Measurements from ENCODE around the gene SLC38A5.

DNA sequence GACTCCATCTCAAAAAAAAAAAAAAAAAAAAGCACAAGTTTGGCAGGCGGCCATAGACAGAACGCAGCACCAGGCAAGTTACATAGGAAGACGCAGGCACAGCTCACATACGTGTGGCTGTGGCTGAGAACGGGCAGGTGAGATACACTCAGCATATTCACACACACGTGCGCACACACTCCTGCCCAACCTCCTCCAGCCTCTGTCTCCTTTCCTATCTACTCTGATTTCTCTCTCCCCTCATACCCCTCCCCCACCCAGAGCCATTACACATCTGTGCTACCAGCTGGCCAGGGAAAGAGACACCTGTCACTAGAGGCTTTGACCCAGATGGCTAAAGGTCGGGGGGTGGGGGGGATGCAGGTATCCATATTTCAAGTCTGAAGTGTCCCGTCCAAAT is 2.2 kb upstream of the SLC38A5 start:
- TF ChIP-seq FOXM1 (IDR thresholded peaks at IDR 0.05; ENCODE audit: borderline replicate concordance) (no peak), FOXA1 (IDR thresholded peaks at IDR 0.05) (no peak), BHLHE40 (IDR thresholded peaks at IDR 0.05; ENCODE audit: borderline replicate concordance) (no peak), SP1 (IDR thresholded peaks at IDR 0.05) (no peak), CTBP1 (IDR thresholded peaks at IDR 0.05; ENCODE audit: borderline replicate concordance) (no peak)

Data from HEK293T (cell line).